Kidney epithelial cell (primary cell): ENCODE data around the gene RPS4Y1. TPM values are rescaled to one million over a fixed set of nuclear protein-coding genes. Genes with fewer than 3 reads are reported as not detected.
"Not testable (repeated sequence)": the region's sequence is repeated elsewhere in the genome, so short reads cannot be mapped to it uniquely, and the experiment has no call there.

Source experiments
- DNase-seq: peaks from one replicate; pipeline ENCODE4 v3.0.0-alpha.2; 2010; ENCODE audit warnings: low read depth
- H3K27me3 ChIP-seq: 2 replicates; pipeline ENCODE4 v1.6.0; 2011; ENCODE audit warnings: low read length; ENCODE audit not compliant: control insufficient read depth, insufficient read depth
- H3K36me3 ChIP-seq: 2 replicates; pipeline ENCODE4 v1.5.1; 2011; ENCODE audit warnings: low read length; ENCODE audit not compliant: control insufficient read depth, insufficient read depth
- H3K4me3 ChIP-seq: 2 replicates; pipeline ENCODE4 v1.5.1; 2011; ENCODE audit warnings: low read depth, mild to moderate bottlenecking, control low read depth, low read length
- CTCF ChIP-seq: IDR thresholded peaks from 2 replicates; pipeline ENCODE4 v1.5.1; 2011; ENCODE audit warnings: mild to moderate bottlenecking, moderate library complexity, low read length, control low read depth, inconsistent platforms; ENCODE audit not compliant: insufficient read depth, poor library complexity, severe bottlenecking
- total RNA-seq: library from RNA; depleted of rRNA; stranded (reverse); fragments of >200 nt; gene quantifications from 2 replicates; pipeline ENCODE4 v1.2.3, GENCODE V29; 2015

Gene RPS4Y1
- 392 and 478 TPM in 2 replicates for total RNA-seq

- no peak for DNase-seq
- Histone ChIP-seq H3K27me3 (no peaks in the 10 kb centered on the region), H3K4me3 (no peak within 1 kb of the TSS), H3K36me3 (no peaks in the 10 kb centered on the region)
- no peak for TF ChIP-seq CTCF
Measured at GRCh38 chrY:2841471-2841893, at the start of gene RPS4Y1. RPS4Y1 (plus strand) TSS chrY:2841602; CDS start chrY:2841625, 23 bp downstream.

DNA sequence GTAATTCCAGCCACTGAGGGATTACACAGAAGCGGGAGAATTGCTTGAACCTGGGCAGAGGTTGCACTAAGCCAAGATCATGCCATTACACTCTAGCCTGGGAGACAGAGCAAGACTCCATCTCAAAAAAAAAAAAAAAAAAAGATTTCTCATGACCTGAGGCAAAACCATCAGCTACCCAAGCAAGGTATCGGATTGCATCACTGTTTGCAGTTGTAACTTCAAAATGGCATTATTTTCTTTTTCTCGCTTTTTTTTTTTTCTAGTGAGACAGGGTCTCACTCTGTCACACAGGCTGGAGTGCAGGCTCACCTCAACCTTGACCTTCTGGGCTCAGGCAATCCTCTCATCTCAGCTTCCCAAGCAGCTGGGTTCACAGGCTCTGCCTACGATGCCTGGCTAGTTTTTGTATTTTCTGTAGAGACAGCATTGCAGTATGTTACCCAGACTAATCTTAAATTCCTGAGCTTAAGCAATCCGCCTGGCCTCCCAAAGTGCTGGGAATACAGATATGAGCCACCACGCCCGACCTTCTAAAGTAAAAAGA, 44.4 kb upstream of the RPS4Y1 start:
- DNase-seq, result no peak

GRCh38 chrY:2797991-2798390, 43.4 kb upstream of the RPS4Y1 start:
- DNase-seq, result no peak
- TF ChIP-seq CTCF, result no peak
- H3K4me3 ChIP-seq, result no peak overlapping the region
- H3K27me3 ChIP-seq, result no peaks in the 10 kb centered on the region
- no peaks in the 10 kb centered on the region for H3K36me3 ChIP-seq

More for the DNA sequence above, 44.4 kb upstream of the RPS4Y1 start:
- no peaks in the 10 kb centered on the region for H3K27me3 ChIP-seq
- TF ChIP-seq CTCF, result no peak
- no peaks in the 10 kb centered on the region for H3K36me3 ChIP-seq
- no peak overlapping the region for H3K4me3 ChIP-seq

- no peaks in the 10 kb centered on the region for H3K36me3 ChIP-seq
- H3K27me3 ChIP-seq, result no peaks in the 10 kb centered on the region
- no peak for TF ChIP-seq CTCF
- H3K4me3 ChIP-seq, result no peak overlapping the region
- no peak for DNase-seq
Measured at GRCh38 chrY:2800246-2800645, 41.2 kb upstream of the RPS4Y1 start.

- H3K4me3 ChIP-seq, H3K27me3 ChIP-seq, H3K36me3 ChIP-seq, DNase-seq: not testable (repeated sequence)
Measured at GRCh38 chrY:2817146-2817896, 24.1 kb upstream of the RPS4Y1 start.

DNA sequence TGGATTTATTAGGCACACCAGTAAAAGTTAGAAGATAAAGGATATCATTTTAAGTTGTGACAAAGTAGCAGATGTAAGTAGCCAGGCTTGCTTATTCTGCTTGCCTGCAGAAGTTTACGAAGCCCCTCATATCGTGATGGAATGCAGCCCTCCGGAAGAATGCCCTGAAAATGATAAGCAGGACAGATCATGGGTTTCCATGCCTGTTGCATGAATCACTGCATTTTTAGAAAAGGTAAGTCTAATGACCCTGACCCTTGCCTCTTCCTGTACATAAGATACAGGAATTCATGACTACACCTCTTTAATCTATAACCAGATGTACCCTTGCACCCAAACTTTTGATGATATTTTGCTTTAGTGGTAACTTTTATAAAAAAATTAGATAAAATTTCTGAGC, 16.9 kb upstream of the RPS4Y1 start:
- no peak overlapping the region for H3K4me3 ChIP-seq
- no peak for TF ChIP-seq CTCF
- no peaks in the 10 kb centered on the region for H3K36me3 ChIP-seq
- no peak for DNase-seq
- H3K27me3 ChIP-seq, result no peaks in the 10 kb centered on the region
